PC-3 (cell line): ENCODE results near the gene NUDT8. TPM values are rescaled to one million over a fixed set of nuclear protein-coding genes. Genes with fewer than 3 reads are reported as not detected.

Source experiments
- ATAC-seq: fragments of 200-7000 bp; cut with Tn5 transposase; 2 replicates; pipeline ENCODE4 v1.9.1; 2020; ENCODE audit warnings: mild to moderate bottlenecking, moderate library complexity
- BruUV-seq: library from RNA; stranded (reverse); fragments of 400-500 nt; replicated peaks from 2 replicates; lab custom pipeline; 2021; lab: Mats Ljungman, UMichigan
- CTCF ChIA-PET: fragments of 300-600 bp; sonication (Branson Sonifier 250); formaldehyde crosslinking; loops from one replicate; lab custom pipeline; 2022; ENCODE audit warnings: antibody characterized with exemption; lab: Charles Lee
- POLR2A ChIA-PET: fragments of 300-600 bp; sonication (Branson Sonifier 250); formaldehyde crosslinking; loops from one replicate; lab custom pipeline; 2022; ENCODE audit warnings: antibody characterized with exemption; ENCODE audit not compliant: unreplicated experiment; lab: Charles Lee
- DNase-seq: peaks from one replicate; pipeline ENCODE4 v3.0.0-alpha.2; 2015
- H2AFZ ChIP-seq: fragments of 300-600 bp; sonication (generic); 2 replicates; pipeline ENCODE4 v1.6.0; 2016; ENCODE audit warnings: antibody characterized with exemption, low read length
- H3F3A ChIP-seq: fragments of 300-600 bp; sonication (generic); one replicate; pipeline ENCODE4 v1.6.0; 2017; ENCODE audit warnings: antibody characterized with exemption, low read length, control low read depth, mild to moderate bottlenecking; ENCODE audit not compliant: unreplicated experiment
- H3K27ac ChIP-seq: fragments of 300-600 bp; sonication (generic); 2 replicates; pipeline ENCODE4 v1.5.1; 2016; ENCODE audit warnings: mild to moderate bottlenecking, low read length
- H3K27me3 ChIP-seq: fragments of 300-600 bp; sonication (generic); 2 replicates; pipeline ENCODE4 v1.6.1; 2016; ENCODE audit warnings: low read length, mixed read lengths
- H3K36me3 ChIP-seq: fragments of 300-600 bp; sonication (generic); 2 replicates; pipeline ENCODE4 v1.6.1; 2016; ENCODE audit warnings: low read depth, mixed run types, low read length, mixed read lengths
- H3K4me1 ChIP-seq: fragments of 300-600 bp; sonication (generic); 2 replicates; pipeline ENCODE4 v1.5.1; 2016; ENCODE audit warnings: low read length; ENCODE audit not compliant: insufficient read depth
- H3K4me2 ChIP-seq: fragments of 300-600 bp; sonication (generic); 2 replicates; pipeline ENCODE4 v1.6.0; 2016; ENCODE audit warnings: low read length
- H3K4me3 ChIP-seq: fragments of 300-600 bp; sonication (generic); 2 replicates; pipeline ENCODE4 v1.5.1; 2016; ENCODE audit warnings: mild to moderate bottlenecking, low read length, mixed read lengths
- H3K79me2 ChIP-seq: fragments of 300-600 bp; sonication (generic); 2 replicates; pipeline ENCODE4 v1.6.1; 2017; ENCODE audit warnings: low read length, mixed read lengths
- H3K9ac ChIP-seq: fragments of 300-600 bp; sonication (generic); 2 replicates; pipeline ENCODE4 v1.6.0; 2016; ENCODE audit warnings: mild to moderate bottlenecking, low read length
- H3K9me2 ChIP-seq: fragments of 300-600 bp; sonication (generic); replicated peaks from 2 replicates; pipeline ENCODE4 v1.6.1; 2016; ENCODE audit warnings: mixed run types, low read length, mixed read lengths
- H3K9me3 ChIP-seq: fragments of 300-600 bp; sonication (generic); 2 replicates; pipeline ENCODE4 v1.6.1; 2016; ENCODE audit warnings: low read length, mixed read lengths
- H4K20me1 ChIP-seq: fragments of 300-600 bp; sonication (generic); 2 replicates; pipeline ENCODE4 v1.6.1; 2016; ENCODE audit warnings: low read length, mixed read lengths
- CTCF ChIP-seq: fragments of 300-600 bp; sonication (generic); conservative IDR thresholded peaks from 2 replicates; pipeline ENCODE4 v1.5.1; 2017; ENCODE audit warnings: antibody characterized with exemption, low read depth, mild to moderate bottlenecking, low read length
- EZH2 ChIP-seq: fragments of 300-600 bp; sonication (generic); IDR thresholded peaks from one replicate; pipeline ENCODE4 v1.6.1; 2017; ENCODE audit warnings: antibody characterized with exemption, mild to moderate bottlenecking, low read length; ENCODE audit not compliant: unreplicated experiment
- EZH2phosphoT487 ChIP-seq: fragments of 300-600 bp; sonication (generic); IDR thresholded peaks from 2 replicates; pipeline ENCODE4 v1.6.1; 2018; ENCODE audit warnings: mild to moderate bottlenecking, antibody characterized with exemption, low read length, borderline replicate concordance
- intact Hi-C: fragments of 100-400 bp; cut with micrococcal nuclease; formaldehyde crosslinking; loops from 2 replicates; pipeline ENCODE4 v1.9.0; 2023
- total RNA-seq: library from RNA; depleted of rRNA; stranded (reverse); fragments of >200 nt; gene quantifications from 2 replicates; pipeline ENCODE4 v1.2.3, GENCODE V29; 2014; rRNA removed

The NUDT8 gene
- total RNA-seq, 1 experiment from 2014 or later: 50.6 TPM

- intact Hi-C loops: no loop called here
Measured at GRCh38 chr11:67581469-67581868, 48.3 kb downstream of the NUDT8 start.

GRCh38 chr11:67577951-67578350 is 51.8 kb downstream of the NUDT8 start:
- Histone ChIP-seq H3K9ac (no peak overlapping the region), H3K79me2 (no peaks in the 10 kb centered on the region), H3K4me1 (peaks cover 25% of the 10 kb centered on the region), H2AFZ (no peak overlapping the region), H3K36me3 (no peaks in the 10 kb centered on the region), H3K9me2 (no peaks in the 10 kb centered on the region), H3K27ac (no peak overlapping the region), H3K27me3 (no peaks in the 10 kb centered on the region), H3K4me3 (no peak overlapping the region), H3K9me3 (no peaks in the 10 kb centered on the region), H4K20me1 (no peaks in the 10 kb centered on the region), H3K4me2 (no peak overlapping the region), H3F3A (no peaks in the 10 kb centered on the region)
- intact Hi-C loops: no loop called here
- ATAC-seq (no peak), DNase-seq (no peak)
- ChIA-PET CTCF (no interaction called here), POLR2A (no interaction called here)
- no peak for TF ChIP-seq EZH2phosphoT487
- TF ChIP-seq EZH2: no peak
- no peak for TF ChIP-seq CTCF
- BruUV-seq: no TSS peak

More at GRCh38 chr11:67581469-67581868, 48.3 kb downstream of the NUDT8 start:
- Histone ChIP-seq H3K9me3 (no peaks in the 10 kb centered on the region), H3K27ac (no peak overlapping the region), H3K4me1 (peaks cover 26% of the 10 kb centered on the region), H4K20me1 (0 out of 2 replicates have a peak, but pooled peaks cover 6% of the 10 kb centered on the region), H3K9ac (no peak overlapping the region), H3K79me2 (peaks cover 19% of the 10 kb centered on the region), H2AFZ (no peak overlapping the region), H3K36me3 (no peaks in the 10 kb centered on the region; the same call in 1 of the 2 replicates), H3F3A (no peaks in the 10 kb centered on the region), H3K9me2 (no peaks in the 10 kb centered on the region), H3K4me3 (no peak overlapping the region), H3K27me3 (no peaks in the 10 kb centered on the region), H3K4me2 (peak overlapping the region; percentile 19; the same call in 1 of the 2 replicates)
- POLR2A ChIA-PET: no interaction called here
- no TSS peak for BruUV-seq
- ATAC-seq (no peak), DNase-seq (no peak)
- CTCF ChIA-PET: no interaction called here
- TF ChIP-seq EZH2phosphoT487 (no peak), CTCF (no peak), EZH2 (no peak)

Other genes with a start within 250 kb of the NUDT8 start
- 45.5 and 48.9 TPM in 2 replicates for gene RAD9A, start 238.0 kb downstream of the NUDT8 start, total RNA-seq
- gene PPP1CA, start 228.1 kb downstream of the NUDT8 start, total RNA-seq: 449 and 477 TPM in 2 replicates
- gene TBC1D10C, start 225.9 kb downstream of the NUDT8 start, total RNA-seq: not detected in 2 replicates
- gene CARNS1, start 214.3 kb downstream of the NUDT8 start, total RNA-seq: 0.22 TPM in 1 of 2 replicates, not detected in the other
- gene RPS6KB2, start 201.4 kb downstream of the NUDT8 start, total RNA-seq: 170 and 208 TPM in 2 replicates
- gene PTPRCAP, start 192.3 kb downstream of the NUDT8 start, total RNA-seq: 0.15 and 0.29 TPM in 2 replicates
- gene CORO1B, start 186.5 kb downstream of the NUDT8 start, total RNA-seq: 209 and 250 TPM in 2 replicates
- not detected in 2 replicates for gene GPR152, start 177.2 kb downstream of the NUDT8 start, total RNA-seq
- gene CABP4, start 174.6 kb downstream of the NUDT8 start, total RNA-seq: 0.55 TPM in 1 of 2 replicates, not detected in the other
- gene TMEM134, start 160.7 kb downstream of the NUDT8 start, total RNA-seq: 73.5 and 107 TPM in 2 replicates
- gene AIP, start 146.9 kb downstream of the NUDT8 start, total RNA-seq: 155 and 171 TPM in 2 replicates
- 79.8 and 95.4 TPM in 2 replicates for gene PITPNM1, start 124.6 kb downstream of the NUDT8 start, total RNA-seq
- 74.9 and 87.4 TPM in 2 replicates for gene CDK2AP2, start 121.8 kb downstream of the NUDT8 start, total RNA-seq
- not detected in 2 replicates for gene CABP2, start 106.5 kb downstream of the NUDT8 start, total RNA-seq
- gene GSTP1, start 46.1 kb downstream of the NUDT8 start, total RNA-seq: 1,049 and 1,154 TPM in 2 replicates
- 499 and 686 TPM in 2 replicates for gene NDUFV1, start 23.0 kb downstream of the NUDT8 start, total RNA-seq
- gene TBX10, start 9.8 kb upstream of the NUDT8 start, total RNA-seq: not detected in 2 replicates
- gene ACY3, start 20.8 kb upstream of the NUDT8 start, total RNA-seq: not detected in 2 replicates
- gene ALDH3B2, start 44.7 kb upstream of the NUDT8 start, total RNA-seq: 0.40 TPM in 1 of 2 replicates, not detected in the other